ENCODE results near the gene USP47.

Gene USP47

DNA sequence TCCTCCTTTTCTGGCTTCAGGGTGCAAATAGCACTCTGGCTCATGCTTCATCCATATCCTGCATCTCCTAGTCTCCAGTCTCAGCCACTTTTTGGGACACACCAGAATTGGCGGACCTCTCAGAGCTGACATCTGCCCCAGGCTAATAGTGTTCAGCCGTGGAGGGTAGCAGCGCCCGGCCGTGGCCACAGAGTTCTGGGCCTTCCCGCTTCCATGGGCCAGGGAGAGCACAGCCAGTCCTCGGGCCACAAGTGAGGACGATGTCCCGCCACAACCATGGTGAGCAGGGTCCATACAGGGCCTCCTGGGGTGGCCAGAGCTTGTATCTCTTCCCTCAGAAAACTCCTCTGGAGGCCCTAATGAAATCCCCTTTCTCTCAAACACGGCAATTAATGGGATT is 140.7 kb downstream of the USP47 start:
- no peak for DNase-seq

DNA sequence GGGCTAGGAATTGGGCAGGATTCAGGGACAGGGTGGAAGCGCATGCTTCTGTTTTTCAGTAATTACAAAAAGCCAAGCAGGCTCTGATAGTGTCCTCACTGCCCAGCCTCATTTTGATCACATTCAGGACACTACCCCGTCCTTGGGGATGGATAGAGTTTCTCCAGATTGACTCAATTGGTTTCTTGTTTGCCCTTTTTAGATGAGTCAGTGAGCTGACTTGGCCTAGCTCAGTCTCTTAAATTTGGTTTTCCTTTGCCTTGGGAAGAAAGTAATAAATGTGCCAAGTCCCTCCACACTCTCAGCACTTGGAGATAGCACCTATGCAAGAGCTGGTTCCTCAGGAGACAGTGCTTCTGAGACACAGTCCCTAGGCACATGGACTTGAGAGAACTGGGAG is 141.2 kb downstream of the USP47 start:
- DNase-seq, result no peak

- DNase-seq, result no peak
Measured at GRCh38 chr11:11983427-11983826, 141.7 kb downstream of the USP47 start.

DNA sequence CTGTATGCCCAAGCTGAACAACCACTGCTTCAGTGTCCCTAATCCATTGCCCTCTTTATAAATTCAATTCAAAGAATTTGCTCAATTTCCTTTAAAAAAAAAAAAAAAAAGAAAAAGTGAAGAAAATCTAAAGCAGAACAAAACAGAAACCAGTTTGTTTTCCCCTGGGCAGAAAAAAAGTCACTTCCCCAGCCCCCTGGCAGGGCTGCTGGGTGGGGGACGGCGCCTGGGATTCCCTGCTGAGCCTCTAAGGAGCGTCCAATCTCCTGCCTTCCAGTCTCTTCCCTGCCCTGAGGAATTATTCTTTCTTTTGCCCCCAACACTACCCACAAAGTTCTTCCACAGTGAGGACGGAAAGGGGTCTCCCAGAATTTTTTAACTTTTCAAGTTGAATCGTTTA is 142.8 kb downstream of the USP47 start:
- DNase-seq, result no peak

DNA sequence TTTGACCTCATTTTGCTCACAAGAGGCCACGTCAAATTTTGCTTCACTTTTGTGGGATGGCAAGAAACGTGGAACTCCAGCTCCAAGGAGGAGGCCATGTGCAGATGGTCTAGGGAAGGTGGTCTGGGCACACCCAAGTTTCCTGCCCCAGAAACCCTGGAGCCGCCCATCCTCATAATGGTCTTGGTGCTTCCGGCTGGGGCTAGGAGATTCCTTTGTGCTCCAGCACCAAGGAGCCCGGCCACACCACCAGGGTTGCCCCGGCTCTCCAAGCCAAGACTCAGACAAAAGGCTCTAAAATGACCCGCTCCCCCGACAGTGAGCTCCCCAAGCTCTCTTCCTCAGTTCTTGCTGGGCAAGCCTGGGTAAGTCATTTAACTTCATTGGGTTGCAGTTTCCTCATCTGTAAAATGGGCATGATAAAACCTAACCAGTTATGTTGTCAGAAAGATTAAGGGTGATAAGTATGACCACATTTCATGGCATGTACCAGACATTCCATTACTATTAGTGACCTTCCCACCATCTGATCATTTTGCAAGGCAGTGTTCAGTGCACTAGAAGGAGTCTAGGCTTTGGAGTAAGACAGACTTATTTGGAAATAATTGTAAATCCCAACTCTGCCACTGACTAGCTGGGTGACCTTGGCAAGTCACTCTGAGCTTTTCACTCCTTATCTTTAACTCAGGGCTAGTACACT is 143.4 kb downstream of the USP47 start:
- no peak for DNase-seq

GRCh38 chr11:11985954-11986949 is 144.5 kb downstream of the USP47 start:
- no peak for DNase-seq

GRCh38 chr11:11987503-11988022 is 145.8 kb downstream of the USP47 start:
- DNase-seq, result no peak

- DNase-seq, result no peak
Measured at GRCh38 chr11:11988099-11988651, 146.4 kb downstream of the USP47 start.

DNA sequence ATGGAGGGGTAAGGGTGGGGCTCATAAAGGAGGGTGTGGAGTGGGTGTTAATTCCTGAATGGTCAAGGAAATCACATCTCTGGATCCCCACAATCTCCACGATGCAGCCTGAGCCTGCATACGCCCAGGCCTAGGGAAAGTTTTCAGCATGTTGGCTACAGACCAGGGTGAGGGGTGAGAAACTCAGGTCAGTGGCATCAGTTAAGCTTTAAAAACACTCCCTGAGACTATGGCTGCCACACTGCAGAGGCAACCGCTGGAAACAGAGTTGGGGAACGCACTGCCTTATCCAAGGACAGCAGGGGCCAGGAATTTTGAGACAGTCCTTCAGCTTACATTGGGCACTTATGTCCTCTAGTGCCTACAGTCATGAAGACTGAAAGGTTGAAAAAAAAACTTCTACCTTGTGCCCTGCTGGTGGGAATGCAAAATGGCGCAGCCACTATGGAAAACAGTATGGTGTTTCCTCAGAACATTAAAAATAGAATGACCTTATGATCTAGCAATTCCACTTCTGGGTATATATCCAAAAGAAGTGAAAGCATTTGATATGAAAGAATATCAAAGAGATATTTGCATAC is 147.0 kb downstream of the USP47 start:
- no peak for DNase-seq

DNA sequence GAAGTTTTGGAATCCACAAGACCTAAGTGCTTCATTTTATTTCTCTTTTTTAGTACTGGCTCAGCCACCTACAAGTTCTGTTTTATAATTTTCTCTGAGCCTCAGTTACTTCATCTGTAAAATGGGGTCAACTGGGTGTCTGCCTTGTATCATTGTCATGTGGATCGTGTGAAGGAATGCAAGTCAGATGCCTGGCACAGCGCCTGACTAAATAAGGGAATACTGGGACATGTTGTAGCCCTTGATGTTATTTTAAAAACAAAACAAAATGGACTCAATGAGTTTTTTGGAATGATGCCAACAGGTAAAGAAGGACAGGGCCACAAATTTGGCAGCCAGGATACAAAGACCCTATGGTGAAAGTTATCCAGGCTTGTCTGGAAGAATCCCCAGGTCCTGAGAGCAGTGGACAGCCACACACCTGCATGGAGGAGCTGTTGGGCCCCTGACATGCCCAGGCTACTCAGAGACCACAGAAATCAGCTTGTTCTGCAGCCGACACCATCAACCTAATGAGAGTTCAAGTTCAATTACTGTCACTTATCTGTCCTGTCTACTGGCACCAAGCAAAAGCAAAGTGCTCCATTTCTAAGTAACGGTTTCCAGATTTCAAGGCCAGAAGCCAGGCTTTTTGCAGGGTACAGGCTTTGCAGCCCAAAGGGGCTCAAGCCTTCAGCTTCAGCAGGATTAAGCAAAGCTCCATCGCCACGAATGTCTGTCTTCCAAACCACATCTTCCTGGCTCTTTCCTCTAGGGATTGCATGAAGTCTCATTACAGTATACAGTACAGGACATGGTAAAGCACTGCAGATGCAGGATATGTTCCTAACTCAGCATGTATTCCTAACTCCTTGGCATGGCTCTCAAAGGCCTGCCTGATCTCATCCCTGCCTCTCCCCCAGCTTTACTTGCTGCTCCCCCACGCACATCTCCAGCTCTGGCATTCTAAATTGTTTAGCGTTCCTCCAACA is 148.3 kb downstream of the USP47 start:
- DNase-seq, result no peak

DNA sequence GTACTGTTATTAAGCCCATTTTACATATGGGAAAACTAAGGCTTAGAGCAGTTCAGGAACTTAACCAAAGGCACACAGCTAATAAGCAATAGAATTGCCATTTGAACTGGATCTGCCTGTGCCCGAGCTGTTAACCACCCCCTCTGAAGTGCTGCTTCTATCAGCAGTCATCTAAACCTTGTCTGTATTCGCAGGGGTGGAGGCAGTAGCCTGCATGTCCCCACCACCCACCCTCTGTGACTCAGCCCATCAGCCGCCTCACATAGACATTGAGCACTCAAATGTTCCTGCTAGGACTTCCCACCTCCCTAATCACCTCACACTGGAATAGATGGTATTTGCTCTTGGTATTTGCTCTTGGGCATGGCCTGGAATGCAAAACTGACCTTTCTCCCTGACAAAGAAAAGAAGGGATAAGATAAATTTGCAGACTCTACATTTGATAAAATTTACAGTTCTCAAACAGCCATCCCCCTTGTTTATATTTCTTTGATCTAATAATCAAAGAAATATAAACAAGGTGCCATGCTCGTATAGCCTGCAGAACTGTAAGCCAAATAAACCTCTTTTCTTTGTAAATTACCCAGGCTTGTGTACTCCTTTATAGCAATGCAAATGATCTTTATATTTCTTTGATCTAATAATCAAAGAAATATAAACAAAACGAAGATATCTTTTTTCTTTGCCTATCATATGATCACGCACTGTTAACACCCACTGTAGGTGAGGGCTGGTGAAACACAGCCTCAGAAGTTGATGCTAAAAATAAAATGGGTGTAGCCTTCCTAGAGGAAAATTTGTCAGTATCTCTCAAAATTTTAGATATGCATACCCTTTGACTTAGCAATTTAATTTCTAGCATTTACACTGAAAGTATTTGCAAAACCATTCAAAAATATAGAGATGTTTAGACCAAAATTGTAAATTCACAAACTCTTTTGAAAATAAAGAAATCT is 150.8 kb downstream of the USP47 start:
- DNase-seq, result no peak

- DNase-seq, result no peak
Measured at GRCh38 chr11:11993839-11994238, 152.1 kb downstream of the USP47 start.

- no peak for DNase-seq
Measured at GRCh38 chr11:11995601-11996000, 153.8 kb downstream of the USP47 start.

GRCh38 chr11:11996321-11997048 is 154.7 kb downstream of the USP47 start:
- no peak for DNase-seq

- no peak for DNase-seq
Measured at GRCh38 chr11:11997049-11997322, 155.2 kb downstream of the USP47 start.

- DNase-seq, result no peak
Measured at GRCh38 chr11:11998091-11998781, 156.5 kb downstream of the USP47 start.

GRCh38 chr11:12001186-12001585 is 159.4 kb downstream of the USP47 start:
- no peak for DNase-seq

DNA sequence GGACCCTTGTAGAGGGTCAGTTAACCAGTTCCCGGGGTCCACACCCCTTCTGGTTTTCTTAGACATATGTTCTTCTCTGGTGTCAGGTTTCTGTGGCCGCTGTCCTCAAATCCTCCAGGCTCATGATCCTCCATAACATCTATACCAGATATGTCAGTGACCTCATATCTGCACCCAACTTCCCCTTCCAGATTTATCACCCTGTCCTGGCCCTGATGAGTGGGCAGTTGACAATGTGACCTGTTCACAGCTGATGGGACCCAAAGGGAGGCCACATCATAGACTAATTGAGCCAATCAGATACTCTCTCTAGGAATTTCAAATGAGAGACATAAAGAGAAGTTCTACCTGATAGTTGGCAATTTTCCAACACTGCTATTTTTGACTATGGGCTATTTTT is 161.6 kb downstream of the USP47 start:
- DNase-seq, result no peak

DNA sequence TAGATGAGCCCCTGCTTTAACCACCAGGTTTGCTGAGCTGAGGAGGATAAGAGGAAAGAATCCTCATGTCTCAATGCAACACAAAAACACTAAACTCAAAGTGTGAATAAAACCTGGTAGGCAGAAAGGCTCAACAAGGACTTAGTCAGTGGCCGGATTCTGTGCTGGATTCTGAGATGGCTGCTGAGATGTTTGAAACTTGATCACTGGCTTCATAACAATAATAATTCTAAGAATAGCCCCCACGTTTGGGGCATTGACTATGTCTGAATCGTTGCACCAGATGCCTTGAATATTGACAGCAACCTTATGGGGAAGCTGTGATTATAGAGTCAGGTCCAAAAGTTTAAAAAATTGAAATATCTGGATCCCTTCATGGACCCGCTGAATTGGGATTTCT is 162.0 kb downstream of the USP47 start:
- no peak for DNase-seq

DNA sequence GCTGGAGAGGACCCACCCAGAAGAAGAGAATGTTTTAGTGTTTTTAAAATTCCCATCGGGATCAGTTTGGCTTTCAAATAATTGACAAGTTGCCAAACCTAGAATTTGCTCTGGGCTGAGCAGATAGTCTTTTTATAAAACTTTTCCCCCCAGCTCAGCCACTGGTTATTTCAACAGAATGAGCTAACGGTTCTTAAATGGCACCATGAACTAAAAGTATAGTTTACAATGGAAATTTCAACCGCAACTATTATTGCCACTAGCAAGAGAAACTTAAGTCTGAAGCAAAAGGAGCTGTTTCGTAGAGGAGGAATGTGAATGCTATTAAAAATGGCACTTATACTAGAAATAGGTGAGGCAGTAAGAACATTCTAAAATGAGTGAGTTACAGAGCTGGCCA is 163.3 kb downstream of the USP47 start:
- no peak for DNase-seq

Measured in GOT3 (cell line).